HepG2 (cell line): Measurements from ENCODE around the gene PKLR. TPM values are rescaled to one million over a fixed set of nuclear protein-coding genes. Genes with fewer than 3 reads are reported as not detected.
A peak's percentile ranks its signal among the peaks of the same experiment; 100 is the strongest.

Experiments
- ATF7 ChIP-seq, 2 experiments: fragments of 450-650 bp in 1 of 2; sonication (generic) in 1 of 2; formaldehyde crosslinking in 1 of 2; IDR thresholded peaks; 2 replicates each; pipeline versions ENCODE4 v1.4.0 to v1.6.1; 2016 to 2020; ENCODE audit warnings: antibody characterized with exemption in 1 of 2, mild to moderate bottlenecking in 1 of 2, missing genetic modification reagents in 1 of 2
- ATRX ChIP-seq: sonication (generic); formaldehyde crosslinking; IDR thresholded peaks from 2 replicates; pipeline ENCODE4 v1.4.0; 2020; ENCODE audit warnings: missing genetic modification reagents, borderline replicate concordance
- DNMT3B ChIP-seq: conservative IDR thresholded peaks from 2 replicates; pipeline ENCODE4 v1.6.1; 2016; ENCODE audit warnings: missing biosample characterization, control low read depth
- ERF ChIP-seq: IDR thresholded peaks from 2 replicates; pipeline ENCODE4 v1.6.1; 2018; ENCODE audit warnings: missing biosample characterization, missing genetic modification reagents
- HMG20A ChIP-seq: IDR thresholded peaks from 2 replicates; pipeline ENCODE4 v1.6.1; 2016; ENCODE audit warnings: borderline replicate concordance
- HNRNPL ChIP-seq: fragments of 200-400 bp; formaldehyde crosslinking; IDR thresholded peaks from 2 replicates; pipeline ENCODE4 v1.6.1; 2017; ENCODE audit warnings: mild to moderate bottlenecking, low read depth, low read length
- HOXA9 ChIP-seq: sonication (generic); formaldehyde crosslinking; IDR thresholded peaks from 2 replicates; pipeline ENCODE4 v1.8.1; 2022; ENCODE audit warnings: missing genetic modification reagents, mild to moderate bottlenecking, moderate library complexity, borderline replicate concordance
- LCORL ChIP-seq, 2 experiments: fragments of 450-650 bp in 1 of 2; sonication (generic) in 1 of 2; formaldehyde crosslinking in 1 of 2; IDR thresholded peaks; 2 replicates each; pipeline versions ENCODE4 v1.5.0 to v1.6.1; 2017 to 2020; ENCODE audit warnings: antibody characterized with exemption in 1 of 2, missing genetic modification reagents in 1 of 2
- MIER3 ChIP-seq: IDR thresholded peaks from 2 replicates; pipeline ENCODE4 v1.6.1; 2016; ENCODE audit warnings: missing compliant biosample characterization, borderline replicate concordance
- MYNN ChIP-seq: sonication (generic); formaldehyde crosslinking; IDR thresholded peaks from 2 replicates; pipeline ENCODE4 v1.4.0; 2020; ENCODE audit warnings: mild to moderate bottlenecking, low read depth, missing genetic modification reagents
- MZF1 ChIP-seq: sonication (generic); formaldehyde crosslinking; IDR thresholded peaks from 2 replicates; pipeline ENCODE4 v1.8.1; 2023; ENCODE audit warnings: mild to moderate bottlenecking, missing genetic modification reagents, borderline replicate concordance
- NFYB ChIP-seq: sonication (generic); formaldehyde crosslinking; IDR thresholded peaks from 2 replicates; pipeline ENCODE4 v1.4.0; 2020; ENCODE audit warnings: missing genetic modification reagents
- PCBP2 ChIP-seq: fragments of 200-400 bp; formaldehyde crosslinking; optimal IDR thresholded peaks from 2 replicates; pipeline ENCODE3; 2018; ENCODE audit warnings: low read length, low read depth; ENCODE audit not compliant: poor library complexity, severe bottlenecking
- RXRA ChIP-seq: sonication (generic); formaldehyde crosslinking; IDR thresholded peaks from 2 replicates; pipeline ENCODE4 v1.5.1; 2020; ENCODE audit warnings: missing genetic modification reagents
- SMC3 ChIP-seq: IDR thresholded peaks from 2 replicates; pipeline ENCODE4 v1.6.1; 2011; ENCODE audit warnings: low read length, improper control_type of control experiment
- SNAPC2 ChIP-seq: sonication (generic); formaldehyde crosslinking; IDR thresholded peaks from 2 replicates; pipeline ENCODE4 v1.8.1; 2022; ENCODE audit warnings: mild to moderate bottlenecking, missing genetic modification reagents
- ZFP36 ChIP-seq: fragments of 150-350 bp; IDR thresholded peaks from 2 replicates; pipeline ENCODE4 v1.6.1; 2018; ENCODE audit warnings: borderline replicate concordance, low read length, low read depth; ENCODE audit not compliant: partially characterized antibody
- ZNF207 ChIP-seq: fragments of 450-650 bp; IDR thresholded peaks from 2 replicates; pipeline ENCODE4 v1.6.1; 2016; ENCODE audit warnings: antibody characterized with exemption, borderline replicate concordance
- ZNF569 ChIP-seq: sonication (generic); formaldehyde crosslinking; IDR thresholded peaks from 2 replicates; pipeline ENCODE4 v1.5.0; 2020; ENCODE audit warnings: mild to moderate bottlenecking, missing genetic modification reagents, moderate library complexity, borderline replicate concordance
- ZNF644 ChIP-seq: IDR thresholded peaks from 2 replicates; pipeline ENCODE4 v1.6.1; 2016; ENCODE audit warnings: low read depth
- polyA plus RNA-seq, 8 experiments: library from polyadenylated mRNA; depleted of rRNA in 3 of 8; stranded (reverse) in 7 of 8; unstranded in 1 of 8; fragments of >200 nt; fragmentation: Illumina TruSeq in 4 of 8; extraction: Trizol in 4 of 8; gene quantifications; 2 replicates each; pipeline versions ENCODE4 v1.2.1 to v1.2.3, GENCODE V29; 2011 to 2016; ENCODE audit warnings: low read depth in 4 of 8, missing spikeins in 1 of 8, mixed read lengths in 1 of 8; ENCODE audit not compliant: insufficient read depth in 1 of 8
- total RNA-seq, 5 experiments: library from RNA; depleted of rRNA; stranded (reverse); fragments of >200 nt; fragmentation: Illumina TruSeq; extraction: Trizol; gene quantifications; 2 replicates each; pipeline ENCODE4 v1.2.3, GENCODE V29; 2016; ENCODE audit warnings: low read depth in 1 of 5
- TF ChIP-seq, protein P1 (sequence below): sonication (generic); formaldehyde crosslinking; IDR thresholded peaks from 2 replicates; pipeline ENCODE4 v1.5.0; 2020; ENCODE audit warnings: missing genetic modification reagents
- TF ChIP-seq, protein P2 (sequence below): sonication (generic); formaldehyde crosslinking; IDR thresholded peaks from 2 replicates; pipeline ENCODE4 v1.4.0; 2020; ENCODE audit warnings: missing genetic modification reagents, borderline replicate concordance
- TF ChIP-seq, protein P3 (sequence below): sonication (generic); formaldehyde crosslinking; IDR thresholded peaks from 2 replicates; pipeline ENCODE4 v1.8.1; 2023; ENCODE audit warnings: missing genetic modification reagents, mild to moderate bottlenecking, borderline replicate concordance

PKLR gene
- total and polyA plus RNA-seq, 2 of the 13 experiments (the other 11 are each of a cell fraction or from before 2014, with no cell fraction given): 10.3 to 29.3 TPM

DNA sequence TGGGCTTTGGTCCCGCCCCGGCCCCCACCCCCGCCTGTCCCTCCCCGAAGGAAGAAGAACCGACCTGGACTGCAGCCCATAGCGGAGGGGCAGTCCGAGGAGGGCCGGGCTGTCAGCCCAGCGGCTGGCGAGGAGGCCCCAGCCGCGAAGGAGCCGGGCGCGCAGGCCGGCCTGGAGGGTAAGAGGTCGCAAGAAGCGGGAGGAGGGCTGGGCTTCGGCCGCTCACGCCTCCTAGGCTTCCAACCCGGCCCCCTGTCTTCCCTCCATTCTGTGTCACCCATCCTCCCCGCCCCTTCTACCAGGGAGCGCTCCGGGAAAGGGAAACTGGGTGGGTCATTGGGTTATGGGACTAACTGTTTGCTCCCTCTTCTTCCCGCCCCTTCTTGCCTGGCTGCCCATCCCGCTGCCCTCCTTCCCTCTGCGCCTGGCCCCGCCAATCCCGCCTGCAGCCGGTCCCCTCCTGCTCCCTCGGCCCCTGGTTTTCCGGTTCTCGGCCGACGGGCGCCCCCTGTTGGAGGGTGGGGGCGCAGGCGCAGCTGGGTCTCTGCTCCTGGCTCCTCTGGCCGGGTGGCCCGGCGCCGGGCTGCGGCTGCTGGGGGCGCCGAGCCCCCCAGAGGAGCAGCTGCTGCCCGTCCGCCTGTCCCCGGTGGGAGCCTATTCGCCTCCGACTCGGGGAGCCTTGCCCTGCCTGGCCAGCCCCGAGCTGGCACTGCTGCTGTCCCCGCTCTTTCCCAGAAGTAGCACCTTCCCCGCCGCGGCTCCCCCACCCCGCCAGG is 21.9 kb upstream of the PKLR start (continued):
- TF ChIP-seq ATF7 (IDR thresholded peaks at IDR 0.05): no peak
- no peak for TF ChIP-seq ATF7 (CRISPR knock-in tag; IDR thresholded peaks at IDR 0.05)
- TF ChIP-seq HOXA9 (CRISPR knock-in tag): no peak
- peak; percentile 12; the same call in 1 of the 2 replicates for TF ChIP-seq SMC3
- TF ChIP-seq MZF1 (CRISPR knock-in tag): no peak
- no peak for TF ChIP-seq SNAPC2 (CRISPR knock-in tag)
- TF ChIP-seq, protein P1, sequence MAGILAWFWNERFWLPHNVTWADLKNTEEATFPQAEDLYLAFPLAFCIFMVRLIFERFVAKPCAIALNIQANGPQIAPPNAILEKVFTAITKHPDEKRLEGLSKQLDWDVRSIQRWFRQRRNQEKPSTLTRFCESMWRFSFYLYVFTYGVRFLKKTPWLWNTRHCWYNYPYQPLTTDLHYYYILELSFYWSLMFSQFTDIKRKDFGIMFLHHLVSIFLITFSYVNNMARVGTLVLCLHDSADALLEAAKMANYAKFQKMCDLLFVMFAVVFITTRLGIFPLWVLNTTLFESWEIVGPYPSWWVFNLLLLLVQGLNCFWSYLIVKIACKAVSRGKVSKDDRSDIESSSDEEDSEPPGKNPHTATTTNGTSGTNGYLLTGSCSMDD (CRISPR knock-in tag): no peak
- peak; percentile 67 for TF ChIP-seq RXRA (CRISPR knock-in tag)
- TF ChIP-seq ERF (CRISPR knock-in tag): peak; percentile 70
- no peak for TF ChIP-seq HMG20A (CRISPR knock-in tag)
- no peak for TF ChIP-seq ATRX (CRISPR knock-in tag)
- no peak for TF ChIP-seq ZFP36
- TF ChIP-seq NFYB (CRISPR knock-in tag): peak; percentile 55
- no peak for TF ChIP-seq ZNF569
- no peak for TF ChIP-seq ZNF207
- no peak; the same call in 1 of the 2 replicates for TF ChIP-seq HNRNPL
- no peak for TF ChIP-seq PCBP2
- TF ChIP-seq, protein P2, sequence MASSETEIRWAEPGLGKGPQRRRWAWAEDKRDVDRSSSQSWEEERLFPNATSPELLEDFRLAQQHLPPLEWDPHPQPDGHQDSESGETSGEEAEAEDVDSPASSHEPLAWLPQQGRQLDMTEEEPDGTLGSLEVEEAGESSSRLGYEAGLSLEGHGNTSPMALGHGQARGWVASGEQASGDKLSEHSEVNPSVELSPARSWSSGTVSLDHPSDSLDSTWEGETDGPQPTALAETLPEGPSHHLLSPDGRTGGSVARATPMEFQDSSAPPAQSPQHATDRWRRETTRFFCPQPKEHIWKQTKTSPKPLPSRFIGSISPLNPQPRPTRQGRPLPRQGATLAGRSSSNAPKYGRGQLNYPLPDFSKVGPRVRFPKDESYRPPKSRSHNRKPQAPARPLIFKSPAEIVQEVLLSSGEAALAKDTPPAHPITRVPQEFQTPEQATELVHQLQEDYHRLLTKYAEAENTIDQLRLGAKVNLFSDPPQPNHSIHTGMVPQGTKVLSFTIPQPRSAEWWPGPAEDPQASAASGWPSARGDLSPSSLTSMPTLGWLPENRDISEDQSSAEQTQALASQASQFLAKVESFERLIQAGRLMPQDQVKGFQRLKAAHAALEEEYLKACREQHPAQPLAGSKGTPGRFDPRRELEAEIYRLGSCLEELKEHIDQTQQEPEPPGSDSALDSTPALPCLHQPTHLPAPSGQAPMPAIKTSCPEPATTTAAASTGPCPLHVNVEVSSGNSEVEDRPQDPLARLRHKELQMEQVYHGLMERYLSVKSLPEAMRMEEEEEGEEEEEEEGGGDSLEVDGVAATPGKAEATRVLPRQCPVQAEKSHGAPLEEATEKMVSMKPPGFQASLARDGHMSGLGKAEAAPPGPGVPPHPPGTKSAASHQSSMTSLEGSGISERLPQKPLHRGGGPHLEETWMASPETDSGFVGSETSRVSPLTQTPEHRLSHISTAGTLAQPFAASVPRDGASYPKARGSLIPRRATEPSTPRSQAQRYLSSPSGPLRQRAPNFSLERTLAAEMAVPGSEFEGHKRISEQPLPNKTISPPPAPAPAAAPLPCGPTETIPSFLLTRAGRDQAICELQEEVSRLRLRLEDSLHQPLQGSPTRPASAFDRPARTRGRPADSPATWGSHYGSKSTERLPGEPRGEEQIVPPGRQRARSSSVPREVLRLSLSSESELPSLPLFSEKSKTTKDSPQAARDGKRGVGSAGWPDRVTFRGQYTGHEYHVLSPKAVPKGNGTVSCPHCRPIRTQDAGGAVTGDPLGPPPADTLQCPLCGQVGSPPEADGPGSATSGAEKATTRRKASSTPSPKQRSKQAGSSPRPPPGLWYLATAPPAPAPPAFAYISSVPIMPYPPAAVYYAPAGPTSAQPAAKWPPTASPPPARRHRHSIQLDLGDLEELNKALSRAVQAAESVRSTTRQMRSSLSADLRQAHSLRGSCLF: no peak
- TF ChIP-seq MIER3 (CRISPR knock-in tag): no peak
- TF ChIP-seq LCORL (IDR thresholded peaks at IDR 0.05): no peak
- TF ChIP-seq LCORL (CRISPR knock-in tag; IDR thresholded peaks at IDR 0.05): no peak; the same call in 1 of the 2 replicates
- no peak for TF ChIP-seq DNMT3B (CRISPR knock-in tag)
- no peak for TF ChIP-seq MYNN (CRISPR knock-in tag)
- no peak for TF ChIP-seq ZNF644
- TF ChIP-seq, protein P3, sequence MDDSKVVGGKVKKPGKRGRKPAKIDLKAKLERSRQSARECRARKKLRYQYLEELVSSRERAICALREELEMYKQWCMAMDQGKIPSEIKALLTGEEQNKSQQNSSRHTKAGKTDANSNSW (CRISPR knock-in tag): no peak
